HL-60 (cell line): ENCODE measurements around the gene LGALS4.

Source experiments
- CTCF ChIP-seq: IDR thresholded peaks from one replicate; pipeline ENCODE4 v1.5.1; 2011; ENCODE audit warnings: low read length, control low read depth, inconsistent platforms; ENCODE audit not compliant: insufficient read depth
- POLR2AphosphoS5 ChIP-seq: IDR thresholded peaks from 2 replicates; pipeline ENCODE4 v1.6.1; 2012; ENCODE audit warnings: low read depth
- REST ChIP-seq: IDR thresholded peaks from 2 replicates; pipeline ENCODE4 v1.6.1; 2012; ENCODE audit warnings: low read depth; ENCODE audit not compliant: insufficient replicate concordance
- SPI1 ChIP-seq: IDR thresholded peaks from 2 replicates; pipeline ENCODE4 v1.6.1; 2012; ENCODE audit warnings: low read depth, mild to moderate bottlenecking, borderline replicate concordance

- TF ChIP-seq SPI1 (no peak), CTCF (no peak), POLR2AphosphoS5 (no peak), REST (no peak)
Measured at GRCh38 chr19:38816131-38816750, 3.5 kb upstream of the LGALS4 start.
